ENCODE results near the gene AFAP1. TPM values are rescaled to one million over a fixed set of nuclear protein-coding genes. Genes with fewer than 3 reads are reported as not detected.

AFAP1 gene
- polyA plus RNA-seq, 2 donors, result 2.0 to 4.0 TPM

GRCh38 chr4:7715271-7716009, 224.2 kb downstream of the AFAP1 start:
- Histone ChIP-seq H3K4me1 (ENCODE audit: control insufficient read depth in 2 of 2, insufficient read depth in 2 of 2, low read length in 1 of 2) (no peaks in the 10 kb centered on the region), H3K9me3 (ENCODE audit: control insufficient read depth in 2 of 2, insufficient read depth in 1 of 2, low read depth in 1 of 2, low read length in 1 of 2) (peaks cover 0 to 7% of the 10 kb centered on the region in 2 donors), H3K27me3 (ENCODE audit: control insufficient read depth in 1 of 2, insufficient read depth in 2 of 2, low read length in 2 of 2) (no peaks in the 10 kb centered on the region), H3K36me3 (ENCODE audit: control insufficient read depth in 2 of 2, insufficient read depth in 2 of 2, low read length in 1 of 2) (peaks cover 0 to 5% of the 10 kb centered on the region in 2 donors), H3K27ac (ENCODE audit: low read depth in 2 of 2, low read length in 1 of 2) (no peak overlapping the region), H3K4me3 (ENCODE audit: low read depth in 1 of 2, low read length in 2 of 2) (no peak overlapping the region)
- 78 to 85% methylated on average over 11 of the region's 11 CpGs for WGBS, 2 donors

DNA sequence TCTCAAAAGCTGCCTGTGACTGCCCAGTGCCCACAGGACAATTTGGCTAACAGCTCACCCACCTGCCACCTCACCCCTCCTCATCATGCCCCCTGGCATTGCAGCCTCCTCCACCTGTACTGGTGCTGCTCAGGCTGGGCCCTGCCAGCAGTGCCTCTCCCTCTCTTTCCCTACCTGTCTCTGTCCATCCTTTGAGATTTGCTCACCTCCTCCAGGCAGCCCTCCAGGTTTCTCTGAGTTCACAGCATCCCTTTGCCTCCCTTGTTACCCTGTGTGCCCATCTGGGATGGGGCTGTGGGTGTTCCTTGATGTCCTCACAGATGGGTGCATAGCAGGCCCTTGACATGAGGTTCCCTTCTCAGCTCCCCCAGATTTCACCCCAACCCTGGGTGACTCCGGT, 224.9 kb downstream of the AFAP1 start:
- H3K27ac ChIP-seq (ENCODE audit: low read depth in 2 of 2, low read length in 1 of 2), result no peak overlapping the region
- H3K9me3 ChIP-seq (ENCODE audit: control insufficient read depth in 2 of 2, insufficient read depth in 1 of 2, low read depth in 1 of 2, low read length in 1 of 2), result peaks cover 0 to 7% of the 10 kb centered on the region in 2 donors
- H3K4me1 ChIP-seq (ENCODE audit: control insufficient read depth in 2 of 2, insufficient read depth in 2 of 2, low read length in 1 of 2), result no peaks in the 10 kb centered on the region
- no peak overlapping the region for H3K4me3 ChIP-seq (ENCODE audit: low read depth in 1 of 2, low read length in 2 of 2)
- no peaks in the 10 kb centered on the region for H3K27me3 ChIP-seq (ENCODE audit: control insufficient read depth in 1 of 2, insufficient read depth in 2 of 2, low read length in 2 of 2)
- peaks cover 0 to 5% of the 10 kb centered on the region in 2 donors for H3K36me3 ChIP-seq (ENCODE audit: control insufficient read depth in 2 of 2, insufficient read depth in 2 of 2, low read length in 1 of 2)
- WGBS, 2 donors, result 93 to 94% methylated on average over 1 of the region's 1 CpG

- no peaks in the 10 kb centered on the region for H3K27me3 ChIP-seq (ENCODE audit: control insufficient read depth in 1 of 2, insufficient read depth in 2 of 2, low read length in 2 of 2)
- H3K27ac ChIP-seq (ENCODE audit: low read depth in 2 of 2, low read length in 1 of 2), result no peak overlapping the region
- no peak overlapping the region for H3K4me3 ChIP-seq (ENCODE audit: low read depth in 1 of 2, low read length in 2 of 2)
- peaks cover 0 to 5% of the 10 kb centered on the region in 2 donors for H3K36me3 ChIP-seq (ENCODE audit: control insufficient read depth in 2 of 2, insufficient read depth in 2 of 2, low read length in 1 of 2)
- peaks cover 0 to 7% of the 10 kb centered on the region in 2 donors for H3K9me3 ChIP-seq (ENCODE audit: control insufficient read depth in 2 of 2, insufficient read depth in 1 of 2, low read depth in 1 of 2, low read length in 1 of 2)
- no peaks in the 10 kb centered on the region for H3K4me1 ChIP-seq (ENCODE audit: control insufficient read depth in 2 of 2, insufficient read depth in 2 of 2, low read length in 1 of 2)
- 94 to 96% methylated on average over 20 of the region's 20 CpGs for WGBS, 2 donors
Measured at GRCh38 chr4:7714176-7714575, 225.5 kb downstream of the AFAP1 start.

GRCh38 chr4:7713757-7714156, 225.9 kb downstream of the AFAP1 start:
- H3K9me3 ChIP-seq (ENCODE audit: control insufficient read depth in 2 of 2, insufficient read depth in 1 of 2, low read depth in 1 of 2, low read length in 1 of 2), result peaks cover 0 to 7% of the 10 kb centered on the region in 2 donors
- H3K4me3 ChIP-seq (ENCODE audit: low read depth in 1 of 2, low read length in 2 of 2), result no peak overlapping the region
- no peaks in the 10 kb centered on the region for H3K27me3 ChIP-seq (ENCODE audit: control insufficient read depth in 1 of 2, insufficient read depth in 2 of 2, low read length in 2 of 2)
- WGBS, 2 donors, result 82 to 84% methylated on average over 7 of the region's 7 CpGs
- H3K27ac ChIP-seq (ENCODE audit: low read depth in 2 of 2, low read length in 1 of 2), result no peak overlapping the region
- H3K36me3 ChIP-seq (ENCODE audit: control insufficient read depth in 2 of 2, insufficient read depth in 2 of 2, low read length in 1 of 2), result peaks cover 0 to 5% of the 10 kb centered on the region in 2 donors
- no peaks in the 10 kb centered on the region for H3K4me1 ChIP-seq (ENCODE audit: control insufficient read depth in 2 of 2, insufficient read depth in 2 of 2, low read length in 1 of 2)

DNA sequence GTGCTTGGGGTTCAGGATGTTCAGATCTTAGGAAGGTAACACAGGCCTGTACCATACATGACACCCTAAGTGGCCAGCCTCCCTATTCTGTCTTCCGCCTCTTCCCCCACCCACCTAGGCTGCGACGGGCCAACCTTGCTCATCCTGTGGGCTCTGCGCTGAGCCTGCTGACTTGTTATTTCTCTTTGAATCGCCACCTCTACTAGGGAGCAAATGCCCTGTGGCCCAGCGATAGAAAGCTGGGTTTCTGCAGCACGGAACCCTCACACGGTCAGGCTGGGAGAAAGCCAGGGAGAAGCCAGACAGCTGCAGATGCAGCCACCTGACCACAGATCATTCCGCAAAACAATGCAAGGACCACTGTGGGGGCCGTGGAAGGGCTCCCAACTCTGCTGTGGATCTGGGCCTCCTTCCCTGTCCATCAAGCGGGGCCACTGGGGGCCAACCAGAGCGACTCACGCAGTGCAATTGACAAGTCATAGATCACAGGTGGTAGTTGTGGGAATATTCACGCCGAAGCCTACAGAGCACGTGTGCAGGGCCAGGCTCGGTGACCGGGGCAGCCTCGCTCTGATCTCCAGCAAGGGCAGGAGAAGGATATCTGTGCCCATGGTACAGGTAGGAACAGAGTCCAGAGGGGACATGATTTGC, 227.5 kb downstream of the AFAP1 start:
- 85 to 92% methylated on average over 19 of the region's 19 CpGs for WGBS, 2 donors
- Histone ChIP-seq H3K36me3 (ENCODE audit: control insufficient read depth in 2 of 2, insufficient read depth in 2 of 2, low read length in 1 of 2) (peaks cover 0 to 3% of the 10 kb centered on the region in 2 donors), H3K4me3 (ENCODE audit: low read depth in 1 of 2, low read length in 2 of 2) (no peak overlapping the region), H3K9me3 (ENCODE audit: control insufficient read depth in 2 of 2, insufficient read depth in 1 of 2, low read depth in 1 of 2, low read length in 1 of 2) (peaks cover 0 to 7% of the 10 kb centered on the region in 2 donors), H3K27me3 (ENCODE audit: control insufficient read depth in 1 of 2, insufficient read depth in 2 of 2, low read length in 2 of 2) (no peaks in the 10 kb centered on the region), H3K4me1 (ENCODE audit: control insufficient read depth in 2 of 2, insufficient read depth in 2 of 2, low read length in 1 of 2) (no peaks in the 10 kb centered on the region), H3K27ac (ENCODE audit: low read depth in 2 of 2, low read length in 1 of 2) (no peak overlapping the region)

- Histone ChIP-seq H3K27ac (ENCODE audit: low read depth in 2 of 2, low read length in 1 of 2) (no peak overlapping the region), H3K4me1 (ENCODE audit: control insufficient read depth in 2 of 2, insufficient read depth in 2 of 2, low read length in 1 of 2) (no peaks in the 10 kb centered on the region), H3K4me3 (ENCODE audit: low read depth in 1 of 2, low read length in 2 of 2) (no peak overlapping the region), H3K27me3 (ENCODE audit: control insufficient read depth in 1 of 2, insufficient read depth in 2 of 2, low read length in 2 of 2) (no peaks in the 10 kb centered on the region), H3K36me3 (ENCODE audit: control insufficient read depth in 2 of 2, insufficient read depth in 2 of 2, low read length in 1 of 2) (peaks cover 0 to 3% of the 10 kb centered on the region in 2 donors), H3K9me3 (ENCODE audit: control insufficient read depth in 2 of 2, insufficient read depth in 1 of 2, low read depth in 1 of 2, low read length in 1 of 2) (peaks cover 0 to 7% of the 10 kb centered on the region in 2 donors)
- WGBS, 2 donors, result 93 to 96% methylated on average over 10 of the region's 10 CpGs
Measured at GRCh38 chr4:7711307-7711963, 228.2 kb downstream of the AFAP1 start.

DNA sequence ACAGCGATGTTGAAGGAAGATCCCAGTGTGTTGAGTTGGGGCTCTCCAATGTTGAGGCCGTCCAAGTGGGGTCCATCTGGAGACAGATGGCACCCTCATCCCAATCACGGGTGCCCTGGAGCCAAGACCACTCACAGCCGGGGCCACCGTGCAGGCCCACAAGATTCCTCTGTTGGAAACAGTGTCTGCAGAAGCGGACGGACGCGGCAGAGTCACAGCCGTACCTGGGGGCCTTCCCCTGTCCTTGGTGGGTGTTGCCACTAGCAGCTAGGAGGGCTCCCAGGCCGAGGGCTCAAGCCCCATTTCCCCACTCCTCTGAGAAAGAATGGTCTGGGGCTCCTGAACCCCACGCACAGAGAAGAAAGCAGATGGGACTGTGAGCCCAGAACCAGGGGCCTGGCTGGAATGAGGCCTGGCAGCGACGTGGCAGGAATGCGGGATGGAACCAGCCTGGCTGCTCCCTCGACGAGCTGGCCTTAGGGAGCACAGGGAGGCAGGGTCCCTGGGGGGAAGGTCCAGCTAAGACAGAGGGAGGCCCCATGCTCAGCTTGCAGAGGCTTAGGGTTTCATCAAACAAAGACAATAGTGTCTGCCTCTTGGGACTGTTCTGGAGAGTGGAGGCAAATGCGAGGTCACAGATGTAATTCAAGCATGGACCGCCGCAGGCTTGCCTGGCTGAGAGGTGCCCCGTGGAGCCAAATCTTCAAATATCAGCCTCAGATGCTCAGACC, 228.9 kb downstream of the AFAP1 start:
- no peaks in the 10 kb centered on the region for H3K4me1 ChIP-seq (ENCODE audit: control insufficient read depth in 2 of 2, insufficient read depth in 2 of 2, low read length in 1 of 2)
- WGBS, 2 donors, result 90 to 91% methylated on average over 21 of the region's 21 CpGs
- H3K27me3 ChIP-seq (ENCODE audit: control insufficient read depth in 1 of 2, insufficient read depth in 2 of 2, low read length in 2 of 2), result no peaks in the 10 kb centered on the region
- H3K4me3 ChIP-seq (ENCODE audit: low read depth in 1 of 2, low read length in 2 of 2), result no peak overlapping the region
- peaks cover 0 to 7% of the 10 kb centered on the region in 2 donors for H3K9me3 ChIP-seq (ENCODE audit: control insufficient read depth in 2 of 2, insufficient read depth in 1 of 2, low read depth in 1 of 2, low read length in 1 of 2)
- peaks cover 0 to 3% of the 10 kb centered on the region in 2 donors for H3K36me3 ChIP-seq (ENCODE audit: control insufficient read depth in 2 of 2, insufficient read depth in 2 of 2, low read length in 1 of 2)
- no peak overlapping the region for H3K27ac ChIP-seq (ENCODE audit: low read depth in 2 of 2, low read length in 1 of 2)

GRCh38 chr4:7710126-7710525, 229.5 kb downstream of the AFAP1 start:
- WGBS, 2 donors, result 88 to 93% methylated on average over 11 of the region's 11 CpGs
- Histone ChIP-seq H3K9me3 (ENCODE audit: control insufficient read depth in 2 of 2, insufficient read depth in 1 of 2, low read depth in 1 of 2, low read length in 1 of 2) (peaks cover 0 to 7% of the 10 kb centered on the region in 2 donors), H3K4me1 (ENCODE audit: control insufficient read depth in 2 of 2, insufficient read depth in 2 of 2, low read length in 1 of 2) (no peaks in the 10 kb centered on the region), H3K27ac (ENCODE audit: low read depth in 2 of 2, low read length in 1 of 2) (no peak overlapping the region), H3K36me3 (ENCODE audit: control insufficient read depth in 2 of 2, insufficient read depth in 2 of 2, low read length in 1 of 2) (peaks cover 0 to 3% of the 10 kb centered on the region in 2 donors), H3K4me3 (ENCODE audit: low read depth in 1 of 2, low read length in 2 of 2) (no peak overlapping the region), H3K27me3 (ENCODE audit: control insufficient read depth in 1 of 2, insufficient read depth in 2 of 2, low read length in 2 of 2) (no peaks in the 10 kb centered on the region)

DNA sequence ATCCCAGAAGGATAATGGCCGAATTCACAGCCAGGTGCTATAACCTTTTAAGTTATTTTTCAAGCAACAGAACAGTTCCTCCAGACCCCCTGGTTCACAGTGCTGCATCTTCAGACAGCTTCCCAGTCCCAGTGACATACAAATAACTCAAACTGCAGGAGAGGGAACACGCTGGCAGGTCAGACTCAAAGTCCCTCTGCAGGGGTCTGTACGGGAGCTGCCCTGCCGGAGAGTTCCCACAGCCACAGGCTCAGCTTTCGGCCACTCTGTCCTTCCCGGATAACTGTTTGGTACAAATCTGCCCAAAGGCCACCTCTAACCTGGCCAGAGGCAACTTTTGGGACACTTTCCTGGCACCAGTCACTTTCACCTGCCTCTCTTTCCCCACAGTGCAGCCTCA, 230.2 kb downstream of the AFAP1 start:
- 91% methylated on average over 6 of the region's 6 CpGs for WGBS, 2 donors

More for the DNA sequence above, 230.2 kb downstream of the AFAP1 start:
- H3K4me1 ChIP-seq (ENCODE audit: control insufficient read depth in 2 of 2, insufficient read depth in 2 of 2, low read length in 1 of 2), result peaks cover 0 to 2% of the 10 kb centered on the region in 2 donors
- no peak overlapping the region for H3K4me3 ChIP-seq (ENCODE audit: low read depth in 1 of 2, low read length in 2 of 2)
- H3K36me3 ChIP-seq (ENCODE audit: control insufficient read depth in 2 of 2, insufficient read depth in 2 of 2, low read length in 1 of 2), result peaks cover 0 to under 1% of the 10 kb centered on the region in 2 donors
- no peaks in the 10 kb centered on the region for H3K27me3 ChIP-seq (ENCODE audit: control insufficient read depth in 1 of 2, insufficient read depth in 2 of 2, low read length in 2 of 2)
- peaks cover 0 to 6% of the 10 kb centered on the region in 2 donors for H3K9me3 ChIP-seq (ENCODE audit: control insufficient read depth in 2 of 2, insufficient read depth in 1 of 2, low read depth in 1 of 2, low read length in 1 of 2)
- no peak overlapping the region for H3K27ac ChIP-seq (ENCODE audit: low read depth in 2 of 2, low read length in 1 of 2)
